ENCODE data around the gene ZC2HC1B. TPM values are rescaled to one million over a fixed set of nuclear protein-coding genes. Genes with fewer than 3 reads are reported as not detected.
A peak's percentile ranks its signal among the peaks of the same experiment; 100 is the strongest.

ZC2HC1B gene
- total and polyA plus RNA-seq, 9 donors: 0.53 TPM; not detected in 8

DNA sequence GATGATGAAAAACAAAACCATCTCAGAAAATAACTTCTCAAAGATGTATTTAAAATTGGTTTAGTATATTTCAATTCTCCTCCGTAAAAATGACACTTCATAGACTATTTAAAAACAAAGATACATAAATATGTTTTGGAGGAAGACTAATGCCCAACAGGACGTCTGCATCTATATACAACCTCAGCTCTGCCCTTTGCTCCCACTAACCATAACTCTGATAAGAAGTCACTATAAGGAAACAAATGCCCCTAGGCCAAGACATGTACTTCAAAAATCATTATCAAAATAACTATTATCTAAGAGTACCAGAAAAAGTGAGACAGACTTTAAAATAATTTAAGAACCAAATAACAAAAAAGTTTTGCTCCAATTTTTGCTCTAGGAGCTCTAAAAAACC is 120.4 kb downstream of the ZC2HC1B start:
- H3K4me1 ChIP-seq (ENCODE audit: control insufficient read depth, insufficient read depth, low read length): no peaks in the 10 kb centered on the region
- peaks cover 5% of the 10 kb centered on the region for H3K9me3 ChIP-seq (replicated peaks; ENCODE audit: control insufficient read depth, low read depth, low read length)
- H3K4me3 ChIP-seq (ENCODE audit: low read length): no peak overlapping the region
- no peaks in the 10 kb centered on the region for H3K27me3 ChIP-seq (ENCODE audit: control insufficient read depth, insufficient read depth, low read length)
- no peak overlapping the region for H3K27ac ChIP-seq (ENCODE audit: low read length)
- DNase-seq: no peak
- H3K36me3 ChIP-seq (ENCODE audit: control insufficient read depth, insufficient read depth, low read length): peaks cover 20% of the 10 kb centered on the region
- no CpG with 5 or more reads among the region's 2 CpGs for WGBS (ENCODE audit: insufficient coverage)

DNA sequence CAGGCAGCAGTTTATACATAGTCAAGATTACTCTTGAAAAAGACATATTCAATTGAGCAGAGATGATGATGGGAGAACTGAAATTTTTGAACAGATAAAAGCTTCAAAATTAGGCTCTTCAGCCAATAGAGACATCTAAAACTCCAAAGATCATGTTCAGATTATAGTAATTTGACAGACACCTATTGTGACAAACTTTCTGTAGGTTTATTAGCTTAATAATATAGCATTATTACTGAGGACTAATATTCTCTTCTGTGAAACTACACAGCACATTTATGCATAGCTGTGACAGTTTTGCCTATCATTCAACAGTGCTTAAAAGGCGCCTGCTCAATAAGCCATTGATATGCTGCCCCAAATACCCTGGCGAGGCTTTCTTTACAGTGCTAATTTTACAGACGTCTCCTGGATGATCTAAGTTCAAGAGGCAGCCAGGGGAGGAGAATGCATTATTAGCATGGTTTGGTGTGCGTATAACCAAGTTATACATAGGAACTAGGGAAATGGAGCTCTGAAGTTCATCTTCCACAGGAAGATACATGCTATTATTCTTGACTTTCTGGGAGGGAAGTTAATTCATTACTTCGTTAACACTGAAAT is 122.3 kb downstream of the ZC2HC1B start:
- H3K4me3 ChIP-seq (ENCODE audit: low read length): no peak overlapping the region
- no peaks in the 10 kb centered on the region for H3K4me1 ChIP-seq (ENCODE audit: control insufficient read depth, insufficient read depth, low read length)
- 51% methylated on average over 3 of the region's 5 CpGs for WGBS (ENCODE audit: insufficient coverage)
- no peaks in the 10 kb centered on the region for H3K27me3 ChIP-seq (ENCODE audit: control insufficient read depth, insufficient read depth, low read length)
- peaks cover 5% of the 10 kb centered on the region for H3K9me3 ChIP-seq (replicated peaks; ENCODE audit: control insufficient read depth, low read depth, low read length)
- peak overlapping the region; percentile 38 for H3K27ac ChIP-seq (ENCODE audit: low read length)
- H3K36me3 ChIP-seq (ENCODE audit: control insufficient read depth, insufficient read depth, low read length): peaks cover 19% of the 10 kb centered on the region
- peak; percentile 53 for DNase-seq

Other genes starting within 250 kb of the ZC2HC1B start
- gene PHACTR2, start 186.5 kb upstream of the ZC2HC1B start, total RNA-seq: 66.5 TPM
- gene PHACTR2, start 186.5 kb upstream of the ZC2HC1B start, polyA plus RNA-seq (ENCODE audit: insufficient read depth in 1 of 8, insufficient read length in 8 of 8, low replicate concordance in 1 of 8): 10 to 100 TPM; 19.5 to 37.3 (median 33.3) TPM
- gene LTV1, start 21.1 kb upstream of the ZC2HC1B start, total RNA-seq: 27.8 TPM
- 10 to 100 TPM; 35.1 to 44.2 (median 42.1) TPM for gene LTV1, start 21.1 kb upstream of the ZC2HC1B start, polyA plus RNA-seq (ENCODE audit: insufficient read depth in 1 of 8, insufficient read length in 8 of 8, low replicate concordance in 1 of 8)
- 105 TPM for gene PLAGL1, start 143.8 kb downstream of the ZC2HC1B start, total RNA-seq
- gene PLAGL1, start 143.8 kb downstream of the ZC2HC1B start, polyA plus RNA-seq (ENCODE audit: insufficient read depth in 1 of 8, insufficient read length in 8 of 8, low replicate concordance in 1 of 8): 100 to 1,000 TPM; 165 to 298 (median 243) TPM
- gene SF3B5, start 231.1 kb downstream of the ZC2HC1B start, total RNA-seq: 112 TPM
- gene SF3B5, start 231.1 kb downstream of the ZC2HC1B start, polyA plus RNA-seq (ENCODE audit: insufficient read depth in 1 of 8, insufficient read length in 8 of 8, low replicate concordance in 1 of 8): 100 to 1,000 TPM in 7 of 8 donors, 10 to 100 TPM in 1; 93.0 to 125 (median 106) TPM

Data from muscle of leg (tissue), 11 donors.